Activated naive CD4-positive, alpha-beta T cell treated with anti-CD3 and anti-CD28 coated beads, Interleukin-2, amount 50 U/mL, for 72 hours (primary cell): ENCODE measurements around the gene GREB1L. TPM values are rescaled to one million over a fixed set of nuclear protein-coding genes. Genes with fewer than 3 reads are reported as not detected.
"Not testable (repeated sequence)": the region's sequence is repeated elsewhere in the genome, so short reads cannot be mapped to it uniquely, and the experiment has no call there.

Experiments used
- ATAC-seq, 2 donors: fragments of 150-1000 bp; cut with Tn5 transposase; 2 replicates each; pipeline ENCODE4 v1.10.0; 2021; ENCODE audit warnings: mild to moderate bottlenecking in 2 of 2, moderate library complexity in 2 of 2
- DNase-seq, 2 donors: peaks; one replicate each; pipeline ENCODE4 v3.0.0; 2021 to 2022; ENCODE audit warnings: low spot score in 2 of 2
- H3K27ac Mint-ChIP-seq, 2 donors: one replicate each; pipeline ENCODE4 v1.8.0; 2022; ENCODE audit warnings: mild to moderate bottlenecking in 2 of 2, mixed read lengths in 2 of 2
- H3K36me3 Mint-ChIP-seq, 2 donors: one replicate each; pipeline ENCODE4 v1.8.0; 2022; ENCODE audit warnings: mixed read lengths in 2 of 2
- H3K9me3 Mint-ChIP-seq, 2 donors: one replicate each; pipeline ENCODE4 v1.8.0; 2022; ENCODE audit warnings: mixed read lengths in 2 of 2
- total RNA-seq, 2 donors: library from RNA; stranded (reverse); gene quantifications; one replicate each; pipeline ENCODE4 v1.2.3, GENCODE V29; 2022

The GREB1L gene
- total RNA-seq, 2 donors from 2014 or later, result not detected

- H3K36me3 Mint-ChIP-seq, result no peaks in the 10 kb centered on the region
- no peaks in the 10 kb centered on the region for H3K9me3 Mint-ChIP-seq
- no peak for ATAC-seq
- no peak for DNase-seq
- H3K27ac Mint-ChIP-seq, result no peak overlapping the region
Measured at GRCh38 chr18:21369146-21369545, 127.1 kb downstream of the GREB1L start.

DNA sequence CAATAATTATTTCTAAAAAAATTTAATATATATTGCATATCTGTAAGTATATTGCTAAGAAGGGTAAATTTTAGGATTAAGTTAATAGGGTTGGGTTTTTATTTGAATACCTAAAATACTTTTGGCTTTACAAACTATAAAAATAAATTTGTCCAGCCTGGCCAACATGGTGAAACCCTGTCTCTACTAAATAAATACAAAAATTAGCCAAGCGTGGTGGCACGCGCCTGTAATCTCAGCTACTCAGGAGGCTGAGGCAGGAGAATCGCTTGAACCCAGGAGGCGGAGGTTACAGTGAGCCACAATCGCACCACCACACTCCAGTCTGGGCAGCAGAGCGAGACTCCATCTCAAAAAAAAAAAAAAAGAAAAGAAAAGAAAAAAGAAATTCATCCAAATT, 127.6 kb downstream of the GREB1L start:
- H3K27ac Mint-ChIP-seq, H3K36me3 Mint-ChIP-seq, H3K9me3 Mint-ChIP-seq, ATAC-seq, DNase-seq: not testable (repeated sequence)

DNA sequence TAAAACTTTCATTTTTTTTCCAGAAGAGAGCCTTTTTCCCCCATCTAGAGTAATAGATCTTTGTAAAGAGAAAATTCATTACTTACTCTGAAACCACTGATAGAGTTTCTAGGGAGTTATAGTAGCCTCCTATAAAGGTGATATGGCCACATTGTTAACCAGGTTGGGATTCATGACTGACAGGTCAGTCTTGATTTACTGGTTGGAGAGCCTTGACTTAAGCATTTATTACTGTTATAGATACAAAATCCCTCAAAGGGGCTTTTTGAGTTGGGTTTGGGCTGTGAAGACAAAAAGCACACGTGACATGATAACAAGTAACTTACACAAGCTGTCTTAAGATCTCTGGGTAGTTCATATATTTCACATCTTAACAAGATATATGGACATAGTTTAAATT, 141.0 kb downstream of the GREB1L start:
- ATAC-seq (no peak), DNase-seq (no peak)
- H3K9me3 Mint-ChIP-seq, result no peaks in the 10 kb centered on the region
- H3K36me3 Mint-ChIP-seq, result no peaks in the 10 kb centered on the region
- no peak overlapping the region for H3K27ac Mint-ChIP-seq

DNA sequence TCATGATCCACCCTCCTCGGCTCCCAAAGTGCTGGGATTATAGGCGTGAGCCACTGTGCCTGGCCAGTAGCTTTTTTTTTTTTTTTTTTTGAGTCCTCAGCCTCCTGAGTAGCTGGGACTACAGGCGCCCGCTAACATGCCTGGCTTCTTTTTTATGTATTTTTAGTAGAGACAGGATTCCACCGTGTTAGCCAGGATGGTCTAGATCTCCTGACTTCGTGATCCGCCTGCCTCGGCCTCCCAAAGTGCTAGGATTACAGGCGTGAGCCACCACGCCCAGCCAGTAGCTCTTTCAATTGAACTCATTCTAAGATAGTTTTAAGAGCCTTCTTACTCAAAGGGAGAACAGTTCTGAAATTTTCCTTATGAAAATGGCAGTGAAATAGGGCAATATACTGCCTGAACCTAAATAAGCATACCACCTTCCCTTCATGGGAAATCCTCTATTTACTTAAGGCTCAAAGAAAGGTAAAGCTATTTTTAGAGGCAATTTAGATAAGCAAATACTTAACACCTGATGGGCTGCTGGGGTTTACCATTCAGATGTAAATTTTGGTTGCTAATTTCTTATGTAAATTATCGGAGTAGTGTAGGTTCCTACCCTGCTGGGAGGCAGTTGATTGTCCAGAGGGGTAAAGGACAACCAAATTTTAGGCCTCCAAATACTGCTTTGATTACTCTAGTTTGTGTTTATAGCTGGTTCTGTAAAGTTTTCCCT, 144.7 kb downstream of the GREB1L start:
- DNase-seq (no peak), ATAC-seq (no peak)
- H3K36me3 Mint-ChIP-seq, result no peaks in the 10 kb centered on the region
- no peak overlapping the region for H3K27ac Mint-ChIP-seq
- H3K9me3 Mint-ChIP-seq, result no peaks in the 10 kb centered on the region

DNA sequence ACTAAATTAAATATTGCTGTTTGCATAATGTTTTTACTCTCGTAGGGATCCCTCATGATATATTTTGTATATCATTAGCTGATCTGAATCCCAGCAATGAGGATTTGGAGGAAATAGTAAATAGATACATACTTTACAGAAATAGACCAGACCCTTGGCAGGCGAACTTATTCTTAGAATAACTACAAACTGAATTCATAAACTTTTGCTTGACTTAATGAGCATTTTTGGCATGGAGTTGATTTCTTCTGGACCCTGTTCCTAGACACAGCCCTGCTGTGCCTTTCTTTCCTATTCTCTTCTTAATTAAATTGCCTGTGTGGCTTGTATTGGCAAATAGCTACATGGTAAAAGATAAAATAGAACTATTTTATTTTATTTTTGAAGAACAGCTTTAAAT, 145.9 kb downstream of the GREB1L start:
- ATAC-seq (no peak), DNase-seq (no peak)
- H3K27ac Mint-ChIP-seq, result no peak overlapping the region
- no peaks in the 10 kb centered on the region for H3K36me3 Mint-ChIP-seq
- H3K9me3 Mint-ChIP-seq, result no peaks in the 10 kb centered on the region

DNA sequence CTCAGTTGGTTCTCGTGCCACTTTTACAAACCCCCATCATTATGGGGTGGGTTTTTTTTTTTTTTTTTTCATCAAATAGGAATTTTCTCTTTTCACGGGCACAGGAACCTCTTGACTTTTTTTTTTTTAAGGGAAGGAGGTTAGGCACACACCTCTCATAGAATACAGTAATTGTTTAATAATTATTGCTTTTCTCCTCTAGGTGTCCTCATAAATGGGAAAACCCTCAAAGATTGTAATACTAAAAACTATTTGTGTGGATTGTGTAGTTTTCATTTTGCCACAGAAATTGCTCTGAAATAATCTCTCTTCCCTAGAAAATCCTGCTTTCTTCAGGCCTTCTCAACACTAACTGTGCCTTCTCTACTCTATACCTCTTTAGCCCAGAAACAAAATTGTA, 147.3 kb downstream of the GREB1L start:
- ATAC-seq, result no peak
- Mint-ChIP-seq H3K27ac (no peak overlapping the region), H3K36me3 (no peaks in the 10 kb centered on the region), H3K9me3 (no peaks in the 10 kb centered on the region)
- DNase-seq, result no peak

DNA sequence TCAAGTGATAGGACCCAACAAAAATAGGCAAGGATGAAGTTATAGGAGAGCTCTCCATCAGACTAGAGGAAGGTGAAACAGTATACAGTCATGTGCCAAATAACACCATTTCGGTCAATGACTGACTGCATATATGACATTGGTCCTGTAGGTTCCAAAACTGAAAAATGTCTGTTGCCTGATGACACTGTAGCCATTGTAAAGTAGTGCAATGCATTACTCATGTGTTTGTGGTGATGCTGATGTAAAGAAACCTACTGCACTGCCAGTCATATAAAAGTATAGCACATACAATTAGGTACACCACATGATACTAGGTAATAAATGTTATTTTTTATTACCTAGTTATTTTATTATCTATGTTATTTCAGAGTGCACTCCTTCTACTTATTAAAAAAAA, 147.9 kb downstream of the GREB1L start:
- Mint-ChIP-seq H3K9me3 (no peaks in the 10 kb centered on the region), H3K27ac (no peak overlapping the region), H3K36me3 (no peaks in the 10 kb centered on the region)
- ATAC-seq, result peak in 1 of 2 donors; percentile 28
- no peak for DNase-seq

DNA sequence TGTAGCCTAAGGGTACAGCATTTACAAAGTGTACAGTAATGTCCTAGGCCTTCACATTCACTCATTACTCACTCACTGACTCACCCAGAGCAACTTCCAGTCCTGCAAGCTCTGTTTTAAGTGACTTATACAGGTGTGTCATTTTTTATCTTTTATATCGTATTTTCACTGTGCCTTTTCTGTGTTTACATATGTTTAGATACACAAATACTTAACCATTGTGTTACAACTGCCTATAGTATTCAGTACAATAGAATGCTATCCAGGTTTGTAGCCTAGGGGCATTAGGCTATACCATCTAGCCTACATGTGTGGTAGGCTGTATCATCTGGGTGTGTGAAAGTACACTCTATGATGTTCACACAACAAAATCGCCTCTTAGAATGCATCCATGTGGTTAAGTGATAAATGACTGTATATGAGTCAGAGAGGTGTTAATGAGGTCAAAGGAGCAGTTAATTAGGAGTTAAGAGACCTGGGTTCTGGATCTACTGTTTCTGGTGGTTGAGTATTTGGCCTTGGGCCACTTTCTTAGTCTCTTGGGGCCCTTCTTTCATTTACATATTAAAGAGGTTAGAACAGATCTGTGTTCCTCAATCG, 149.1 kb downstream of the GREB1L start:
- DNase-seq (no peak), ATAC-seq (peak in 1 of 2 donors; percentile 86)
- H3K36me3 Mint-ChIP-seq, result no peaks in the 10 kb centered on the region
- H3K27ac Mint-ChIP-seq, result no peak overlapping the region
- H3K9me3 Mint-ChIP-seq, result no peaks in the 10 kb centered on the region

DNA sequence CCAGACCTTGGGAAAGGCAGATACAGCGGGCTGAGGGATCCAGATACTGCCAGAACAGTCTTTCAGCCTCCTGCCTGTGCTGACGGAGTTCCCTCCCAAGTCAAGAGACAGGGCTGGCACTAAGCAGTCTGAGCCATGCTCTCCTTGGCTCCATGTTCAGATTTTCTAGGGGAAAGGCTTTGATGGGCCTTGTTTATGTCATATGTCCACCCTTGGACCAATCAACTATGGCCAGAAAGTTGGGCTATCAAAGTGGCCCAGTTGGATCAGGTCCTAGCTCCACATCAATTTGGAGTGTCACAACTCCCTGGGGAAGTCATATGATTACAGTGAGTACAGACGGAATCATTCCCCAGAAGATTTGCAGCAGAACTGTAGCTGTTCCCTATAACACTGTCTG, 152.0 kb downstream of the GREB1L start:
- Mint-ChIP-seq H3K36me3 (no peaks in the 10 kb centered on the region), H3K9me3 (no peaks in the 10 kb centered on the region), H3K27ac (no peak overlapping the region)
- DNase-seq, result no peak
- ATAC-seq, result no peak

- ATAC-seq (no peak), DNase-seq (no peak)
- Mint-ChIP-seq H3K36me3 (no peaks in the 10 kb centered on the region), H3K27ac (no peak overlapping the region), H3K9me3 (no peaks in the 10 kb centered on the region)
Measured at GRCh38 chr18:21398121-21398520, 156.1 kb downstream of the GREB1L start.

GRCh38 chr18:21402272-21402671, 160.2 kb downstream of the GREB1L start:
- no peaks in the 10 kb centered on the region for H3K36me3 Mint-ChIP-seq
- H3K9me3 Mint-ChIP-seq, result no peaks in the 10 kb centered on the region
- no peak overlapping the region for H3K27ac Mint-ChIP-seq
- no peak for ATAC-seq
- DNase-seq, result no peak

DNA sequence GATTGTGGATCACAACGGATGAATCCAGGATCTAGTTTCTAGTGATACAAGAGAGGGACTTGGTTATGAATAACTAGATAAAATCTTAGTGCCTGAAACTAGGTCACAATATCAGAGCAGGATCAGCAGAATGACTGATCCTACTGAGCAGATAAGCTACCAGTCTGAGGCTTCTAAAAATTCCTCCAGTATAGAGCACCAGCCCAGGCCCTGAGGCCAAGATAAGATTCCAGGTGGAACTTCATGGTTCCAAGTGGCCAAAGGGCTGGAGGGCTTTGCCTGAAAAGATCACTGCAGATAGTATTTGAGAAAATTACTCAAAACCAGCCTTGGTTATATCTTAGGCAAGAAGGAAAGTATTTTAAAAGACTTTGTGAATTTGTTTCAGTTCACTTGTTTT, 162.4 kb downstream of the GREB1L start:
- no peaks in the 10 kb centered on the region for H3K9me3 Mint-ChIP-seq
- DNase-seq (no peak), ATAC-seq (no peak)
- no peak overlapping the region for H3K27ac Mint-ChIP-seq
- H3K36me3 Mint-ChIP-seq, result no peaks in the 10 kb centered on the region

GRCh38 chr18:21406116-21406515, 164.1 kb downstream of the GREB1L start:
- H3K36me3 Mint-ChIP-seq, result no peaks in the 10 kb centered on the region
- H3K9me3 Mint-ChIP-seq, result no peaks in the 10 kb centered on the region
- DNase-seq (no peak), ATAC-seq (no peak)
- no peak overlapping the region for H3K27ac Mint-ChIP-seq

DNA sequence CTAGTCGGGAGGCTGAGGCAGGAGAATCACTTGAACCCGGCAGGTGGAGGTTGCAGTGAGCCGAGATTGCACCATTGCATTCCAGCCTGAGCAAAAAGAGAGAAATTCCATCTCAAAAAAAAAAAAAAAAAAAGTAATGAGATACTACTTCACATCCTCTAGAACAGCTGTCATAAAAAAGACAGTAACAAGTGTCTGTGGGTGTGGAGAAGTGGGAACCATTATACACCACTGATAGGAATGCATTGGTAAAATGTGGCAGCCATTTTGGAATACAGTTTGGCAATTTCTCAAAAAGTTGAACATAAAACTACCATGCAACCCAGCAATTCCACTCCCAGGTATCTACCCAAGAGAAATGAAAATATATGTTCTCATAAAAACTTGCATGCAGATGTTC, 166.6 kb downstream of the GREB1L start:
- ATAC-seq (no peak), DNase-seq (no peak)
- H3K27ac Mint-ChIP-seq, result no peak overlapping the region
- no peaks in the 10 kb centered on the region for H3K36me3 Mint-ChIP-seq
- no peaks in the 10 kb centered on the region for H3K9me3 Mint-ChIP-seq

GRCh38 chr18:21433436-21433835, 191.4 kb downstream of the GREB1L start:
- ATAC-seq (no peak), DNase-seq (no peak)
- H3K36me3 Mint-ChIP-seq, result no peaks in the 10 kb centered on the region
- H3K27ac Mint-ChIP-seq, result no peak overlapping the region
- no peaks in the 10 kb centered on the region for H3K9me3 Mint-ChIP-seq

DNA sequence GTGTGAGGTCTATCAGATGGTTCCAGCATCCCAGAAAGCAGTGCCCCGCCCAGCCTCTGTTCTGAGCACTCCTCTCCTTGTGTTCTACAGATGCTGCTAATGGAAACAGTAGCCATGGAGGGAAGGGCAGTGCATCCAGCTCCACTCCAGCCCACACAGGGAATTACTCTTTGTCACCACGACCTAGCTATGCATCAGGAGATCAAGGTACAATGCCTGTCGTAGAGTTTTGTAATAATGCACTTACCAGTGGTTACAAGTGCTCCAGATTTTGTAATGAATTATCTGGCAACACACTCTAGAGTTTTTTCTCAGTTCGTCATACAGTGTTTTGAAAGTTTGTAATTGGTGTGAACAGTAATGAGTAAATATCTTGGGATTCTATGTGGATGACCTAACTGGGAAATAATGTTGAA, 197.4 kb downstream of the GREB1L start:
- Mint-ChIP-seq H3K9me3 (no peaks in the 10 kb centered on the region), H3K27ac (no peak overlapping the region), H3K36me3 (no peaks in the 10 kb centered on the region)
- ATAC-seq, result no peak
- no peak for DNase-seq

- H3K27ac Mint-ChIP-seq, result peak overlapping the region in 1 of 2 donors; percentile 45
- H3K36me3 Mint-ChIP-seq, result no peaks in the 10 kb centered on the region
- DNase-seq (no peak), ATAC-seq (no peak)
- no peaks in the 10 kb centered on the region for H3K9me3 Mint-ChIP-seq
Measured at GRCh38 chr18:21441670-21442069, 199.6 kb downstream of the GREB1L start.

DNA sequence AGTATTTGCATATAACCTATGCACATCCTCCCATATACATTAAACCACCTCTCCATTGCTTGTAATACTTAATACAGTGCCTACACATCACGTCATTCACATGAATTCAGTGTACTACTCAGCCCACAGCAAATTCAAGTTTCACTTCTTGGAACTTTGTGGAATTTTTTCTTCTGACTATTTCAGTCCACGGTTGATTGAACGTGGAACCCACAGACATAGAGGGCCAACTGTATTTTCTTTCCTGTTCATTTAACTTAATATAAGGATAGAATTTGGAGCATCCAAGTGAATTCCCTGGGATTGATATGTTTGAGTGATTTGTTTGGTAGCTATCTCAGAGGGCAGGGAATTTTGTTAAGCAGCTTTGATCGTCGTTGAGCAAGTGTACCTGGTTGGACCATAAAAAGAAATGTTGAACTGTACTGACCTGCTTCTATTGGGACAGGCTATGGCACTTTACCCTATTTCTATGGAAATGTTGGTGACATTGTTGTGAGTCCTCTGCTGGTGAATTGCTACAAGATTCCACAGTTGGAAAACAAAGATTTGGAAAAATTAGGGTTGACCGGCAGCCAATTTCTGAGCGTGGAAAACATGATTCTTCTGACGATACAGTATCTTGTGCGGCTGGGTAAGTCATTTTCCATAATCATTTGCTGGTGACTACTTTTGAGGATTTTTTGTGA, 201.9 kb downstream of the GREB1L start:
- no peak for ATAC-seq
- Mint-ChIP-seq H3K9me3 (no peaks in the 10 kb centered on the region), H3K36me3 (no peaks in the 10 kb centered on the region), H3K27ac (no peak overlapping the region)
- no peak for DNase-seq
